HEK293 (cell line): ENCODE results near the gene BMAL1.

ENCODE experiments used
- CTCF ChIA-PET: fragments of 350-600 bp; formaldehyde crosslinking; extraction: SDS; loops from one replicate; lab custom pipeline; 2021; ENCODE audit warnings: antibody characterized with exemption; lab: Yijun Ruan, JAX
- POLR2A ChIA-PET: fragments of 300-600 bp; formaldehyde crosslinking; extraction: SDS; loops from one replicate; lab custom pipeline; 2020; ENCODE audit warnings: antibody characterized with exemption, inconsistent platforms; lab: Yijun Ruan, JAX
- H3K27ac ChIP-seq: fragments of 200-500 bp; sonication (Bioruptor generic); 2 replicates; pipeline ENCODE4 v1.5.1; 2014; ENCODE audit warnings: low read depth, low read length, control low read depth, inconsistent platforms; ENCODE audit errors: extremely low read depth
- H3K36me3 ChIP-seq, 2 experiments: fragments of 200-500 bp in 1 of 2; sonication (Bioruptor generic) in 1 of 2; 1 replicate in 1 of 2; 2 replicates in 1 of 2; pipeline ENCODE4 v1.5.1; 2014 to 2017; ENCODE audit warnings: inconsistent platforms in 2 of 2, low read length in 2 of 2; ENCODE audit not compliant: control insufficient read depth in 2 of 2, insufficient read depth in 1 of 2
- H3K4me1 ChIP-seq: fragments of 200-500 bp; sonication (Bioruptor generic); 2 replicates; pipeline ENCODE4 v1.5.1; 2014; ENCODE audit warnings: mild to moderate bottlenecking, low read length, inconsistent platforms; ENCODE audit not compliant: control insufficient read depth, insufficient read depth
- H3K4me3 ChIP-seq: 2 replicates; pipeline ENCODE4 v1.5.1; 2011; ENCODE audit warnings: low read depth, mild to moderate bottlenecking, control low read depth, low read length, moderate library complexity
- H3K9me3 ChIP-seq: fragments of 200-500 bp; sonication (Bioruptor generic); 2 replicates; pipeline ENCODE4 v1.5.1; 2014; ENCODE audit warnings: low read depth, low read length, inconsistent platforms; ENCODE audit not compliant: control insufficient read depth, insufficient read depth
- EGR2 ChIP-seq: fragments of 450-650 bp; formaldehyde crosslinking; IDR thresholded peaks from 2 replicates; pipeline ENCODE4 v1.5.1; 2016; ENCODE audit warnings: low read depth, missing biosample characterization, missing genetic modification characterization
- KLF1 ChIP-seq: fragments of 450-650 bp; formaldehyde crosslinking; IDR thresholded peaks from 2 replicates; pipeline ENCODE4 v1.5.1; 2016; ENCODE audit warnings: missing biosample characterization, missing genetic modification characterization
- TCF7L2 ChIP-seq: IDR thresholded peaks from 2 replicates; pipeline ENCODE4 v1.6.1; 2011; ENCODE audit warnings: low read depth, mild to moderate bottlenecking, inconsistent platforms, low read length, moderate library complexity, borderline replicate concordance
- TRIM28 ChIP-seq: IDR thresholded peaks from 2 replicates; pipeline ENCODE4 v1.6.1; 2011; ENCODE audit warnings: low read length, control low read depth, borderline replicate concordance
- ZBTB10 ChIP-seq: fragments of 450-650 bp; formaldehyde crosslinking; IDR thresholded peaks from 2 replicates; pipeline ENCODE4 v1.5.1; 2016; ENCODE audit warnings: missing biosample characterization, missing genetic modification characterization
- ZBTB49 ChIP-seq: fragments of 450-650 bp; formaldehyde crosslinking; IDR thresholded peaks from 2 replicates; pipeline ENCODE4 v1.5.1; 2016; ENCODE audit warnings: missing biosample characterization, missing genetic modification characterization, low read depth
- ZFHX2 ChIP-seq: fragments of 450-650 bp; formaldehyde crosslinking; conservative IDR thresholded peaks from 2 replicates; pipeline ENCODE4 v1.5.1; 2016; ENCODE audit warnings: missing biosample characterization, missing genetic modification characterization
- ZNF202 ChIP-seq: fragments of 450-650 bp; formaldehyde crosslinking; IDR thresholded peaks from 2 replicates; pipeline ENCODE4 v1.5.1; 2016; ENCODE audit warnings: missing biosample characterization, missing genetic modification characterization, borderline replicate concordance
- ZNF366 ChIP-seq: fragments of 450-650 bp; formaldehyde crosslinking; conservative IDR thresholded peaks from 2 replicates; pipeline ENCODE4 v1.5.1; 2016; ENCODE audit warnings: missing biosample characterization, missing genetic modification characterization
- ZNF416 ChIP-seq: fragments of 450-650 bp; formaldehyde crosslinking; IDR thresholded peaks from 2 replicates; pipeline ENCODE4 v1.5.1; 2016; ENCODE audit warnings: missing biosample characterization, missing genetic modification characterization
- ZNF423 ChIP-seq: fragments of 450-650 bp; formaldehyde crosslinking; IDR thresholded peaks from 2 replicates; pipeline ENCODE4 v1.5.1; 2016; ENCODE audit warnings: missing biosample characterization, missing genetic modification characterization
- ZNF426 ChIP-seq: fragments of 450-650 bp; formaldehyde crosslinking; IDR thresholded peaks from 2 replicates; pipeline ENCODE4 v1.5.1; 2017; ENCODE audit warnings: missing biosample characterization, missing genetic modification characterization, mild to moderate bottlenecking, inconsistent platforms, moderate library complexity
- ZNF473 ChIP-seq: fragments of 450-650 bp; formaldehyde crosslinking; IDR thresholded peaks from 2 replicates; pipeline ENCODE4 v1.5.1; 2017; ENCODE audit warnings: missing biosample characterization, missing genetic modification characterization
- ZNF48 ChIP-seq: fragments of 450-650 bp; formaldehyde crosslinking; IDR thresholded peaks from 2 replicates; pipeline ENCODE4 v1.5.1; 2016; ENCODE audit warnings: missing biosample characterization, missing genetic modification characterization
- ZNF654 ChIP-seq: fragments of 450-650 bp; formaldehyde crosslinking; IDR thresholded peaks from 2 replicates; pipeline ENCODE4 v1.5.1; 2016; ENCODE audit warnings: low read depth, missing biosample characterization, missing genetic modification characterization
- ZSCAN18 ChIP-seq: fragments of 450-650 bp; formaldehyde crosslinking; IDR thresholded peaks from 2 replicates; pipeline ENCODE4 v1.5.1; 2016; ENCODE audit warnings: missing biosample characterization, missing genetic modification characterization
- TF ChIP-seq, protein P1 (sequence below): sonication (generic); formaldehyde crosslinking; IDR thresholded peaks from 2 replicates; pipeline ENCODE4 v1.8.1; 2022; ENCODE audit warnings: mild to moderate bottlenecking, moderate library complexity, missing genetic modification reagents

Gene BMAL1

DNA sequence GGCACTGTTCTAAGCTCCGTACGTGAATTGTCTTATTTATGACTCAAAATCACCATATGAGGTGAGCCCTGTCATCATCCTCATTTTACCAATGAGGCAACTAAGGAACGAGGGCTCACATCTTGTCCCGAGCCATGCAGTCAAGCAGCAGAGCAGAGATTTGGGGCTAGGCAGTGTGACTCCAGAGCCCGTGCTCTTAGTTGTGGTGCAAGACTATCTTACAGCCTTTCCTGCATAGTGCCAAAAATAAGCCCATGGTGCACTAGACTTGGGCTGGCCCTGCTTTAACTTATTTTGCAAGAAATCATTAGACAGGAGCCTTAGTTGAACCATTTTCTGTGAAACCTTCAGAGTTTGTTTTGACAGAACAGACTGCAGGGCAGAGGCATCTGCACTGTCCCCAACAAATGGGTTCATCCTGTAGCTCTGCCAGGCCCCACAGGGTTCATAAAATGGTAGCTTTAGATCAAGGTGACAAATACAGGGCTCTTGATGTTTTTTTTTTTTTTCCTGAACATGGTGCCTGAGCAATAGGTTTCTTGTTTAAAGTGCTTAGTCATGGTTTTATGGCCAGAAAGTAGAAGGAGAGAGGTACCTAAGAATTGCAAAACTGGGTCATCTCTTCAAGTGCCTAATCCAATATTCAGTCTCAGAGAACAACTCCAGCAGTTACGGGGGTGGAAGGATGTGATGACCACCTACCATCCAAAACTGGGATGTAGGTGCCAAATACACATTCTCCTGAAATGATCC lies 56.6 kb downstream of the BMAL1 start (continued):
- TF ChIP-seq ZBTB10 (tag by site-specific recombination) (no peak), ZNF423 (tag by site-specific recombination) (no peak), ZNF48 (no peak), ZNF366 (no peak)

GRCh38 chr11:13335319-13335718 lies 57.7 kb downstream of the BMAL1 start:
- no peak overlapping the region for H3K4me3 ChIP-seq
- no peaks in the 10 kb centered on the region for H3K9me3 ChIP-seq
- POLR2A ChIA-PET: no interaction called here
- TF ChIP-seq ZNF654 (tag by site-specific recombination) (peak; percentile 48), ZFHX2 (0 out of 2 replicates have a peak, but pooled peaks have one; percentile 31), EGR2 (tag by site-specific recombination) (0 out of 2 replicates have a peak, but pooled peaks have one; percentile 14), ZNF416 (no peak), TCF7L2 (no peak)
- TF ChIP-seq, all 188 proteins: peak for 3
- Histone ChIP-seq H3K27ac (no peak overlapping the region), H3K36me3 (no peaks in the 10 kb centered on the region), H3K4me1 (no peaks in the 10 kb centered on the region)
- CTCF ChIA-PET: interaction anchor here (0.5 to 8.6 kb wide), 50 partner anchors 9 to 1048 kb away, joined by 3 to 114 read pairs (median 4); no protein-coding TSS in a partner anchor

- POLR2A ChIA-PET: no interaction called here
Measured at GRCh38 chr11:13336246-13336878, 58.8 kb downstream of the BMAL1 start.

More at GRCh38 chr11:13336246-13336878, 58.8 kb downstream of the BMAL1 start:
- Histone ChIP-seq H3K9me3 (no peaks in the 10 kb centered on the region), H3K4me3 (no peak overlapping the region), H3K36me3 (no peaks in the 10 kb centered on the region), H3K4me1 (no peaks in the 10 kb centered on the region), H3K27ac (no peak overlapping the region)
- TF ChIP-seq, protein P1, sequence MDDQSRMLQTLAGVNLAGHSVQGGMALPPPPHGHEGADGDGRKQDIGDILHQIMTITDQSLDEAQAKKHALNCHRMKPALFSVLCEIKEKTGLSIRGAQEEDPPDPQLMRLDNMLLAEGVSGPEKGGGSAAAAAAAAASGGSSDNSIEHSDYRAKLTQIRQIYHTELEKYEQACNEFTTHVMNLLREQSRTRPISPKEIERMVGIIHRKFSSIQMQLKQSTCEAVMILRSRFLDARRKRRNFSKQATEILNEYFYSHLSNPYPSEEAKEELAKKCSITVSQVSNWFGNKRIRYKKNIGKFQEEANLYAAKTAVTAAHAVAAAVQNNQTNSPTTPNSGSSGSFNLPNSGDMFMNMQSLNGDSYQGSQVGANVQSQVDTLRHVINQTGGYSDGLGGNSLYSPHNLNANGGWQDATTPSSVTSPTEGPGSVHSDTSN (CRISPR knock-in tag): no peak
- no peak for TF ChIP-seq TRIM28
- no peak for TF ChIP-seq KLF1 (tag by site-specific recombination)
- no peak for TF ChIP-seq ZSCAN18
- TF ChIP-seq ZNF426 (tag by site-specific recombination): no peak
- TF ChIP-seq ZNF202 (tag by site-specific recombination): no peak
- TF ChIP-seq ZBTB49 (tag by site-specific recombination): no peak
- no peak for TF ChIP-seq ZNF473 (tag by site-specific recombination)
- CTCF ChIA-PET: interaction anchor here (0.6 to 8.6 kb wide), 28 partner anchors 7 to 797 kb away, joined by 3 to 114 read pairs (median 5); no protein-coding TSS in a partner anchor
